HepG2 (cell line): Measurements from ENCODE around the gene ANKRD65. TPM values are rescaled to one million over a fixed set of nuclear protein-coding genes. Genes with fewer than 3 reads are reported as not detected.

ENCODE experiments used
- CENPX ChIP-seq: sonication (generic); formaldehyde crosslinking; IDR thresholded peaks from 2 replicates; pipeline ENCODE4 v1.9.0; 2021; ENCODE audit warnings: mild to moderate bottlenecking, missing genetic modification reagents, moderate library complexity
- FOXK1 ChIP-seq: sonication (generic); formaldehyde crosslinking; IDR thresholded peaks from 2 replicates; pipeline ENCODE4 v1.4.0; 2020; ENCODE audit warnings: low read depth, missing genetic modification reagents, borderline replicate concordance
- HBP1 ChIP-seq: IDR thresholded peaks from 2 replicates; pipeline ENCODE4 v1.6.1; 2016; ENCODE audit warnings: low read depth, control low read depth
- LRRFIP1 ChIP-seq: sonication (generic); formaldehyde crosslinking; conservative IDR thresholded peaks from 2 replicates; pipeline ENCODE4 v1.4.0; 2020; ENCODE audit warnings: missing genetic modification reagents
- MEIS1 ChIP-seq: sonication (generic); formaldehyde crosslinking; IDR thresholded peaks from 2 replicates; pipeline ENCODE4 v1.9.0; 2021; ENCODE audit warnings: mild to moderate bottlenecking, missing genetic modification reagents, moderate library complexity, borderline replicate concordance
- PITX1 ChIP-seq: sonication (generic); formaldehyde crosslinking; IDR thresholded peaks from 2 replicates; pipeline ENCODE4 v1.5.1; 2020; ENCODE audit warnings: mild to moderate bottlenecking, missing genetic modification reagents
- SP2 ChIP-seq: sonication (generic); formaldehyde crosslinking; IDR thresholded peaks from 2 replicates; pipeline ENCODE4 v1.5.1; 2020; ENCODE audit warnings: mild to moderate bottlenecking, missing genetic modification reagents
- TARDBP ChIP-seq: sonication (generic); formaldehyde crosslinking; IDR thresholded peaks from 2 replicates; pipeline ENCODE4 v1.8.0; 2022; ENCODE audit warnings: mild to moderate bottlenecking, missing genetic modification reagents
- TERF1 ChIP-seq: sonication (generic); formaldehyde crosslinking; IDR thresholded peaks from 2 replicates; pipeline ENCODE4 v1.8.0; 2022; ENCODE audit warnings: mild to moderate bottlenecking, missing genetic modification reagents, moderate library complexity
- ZBTB2 ChIP-seq: sonication (generic); formaldehyde crosslinking; IDR thresholded peaks from 2 replicates; pipeline ENCODE4 v1.8.0; 2022; ENCODE audit warnings: low read depth, missing genetic modification reagents
- ZNF18 ChIP-seq: sonication (generic); formaldehyde crosslinking; IDR thresholded peaks from 2 replicates; pipeline ENCODE4 v1.8.0; 2022; ENCODE audit warnings: mild to moderate bottlenecking, missing genetic modification reagents; ENCODE audit not compliant: insufficient replicate concordance
- ZNF281 ChIP-seq: sonication (generic); formaldehyde crosslinking; IDR thresholded peaks from 2 replicates; pipeline ENCODE4 v1.4.0; 2020; ENCODE audit warnings: missing genetic modification reagents, borderline replicate concordance
- ZNF354B ChIP-seq: sonication (generic); formaldehyde crosslinking; IDR thresholded peaks from 2 replicates; pipeline ENCODE4 v1.8.0; 2022; ENCODE audit warnings: mild to moderate bottlenecking, missing genetic modification reagents
- ZNF431 ChIP-seq: sonication (generic); formaldehyde crosslinking; IDR thresholded peaks from 2 replicates; pipeline ENCODE4 v1.9.0; 2022; ENCODE audit warnings: missing genetic modification reagents, low read depth, mild to moderate bottlenecking, borderline replicate concordance
- ZNF747 ChIP-seq: sonication (generic); formaldehyde crosslinking; IDR thresholded peaks from 2 replicates; pipeline ENCODE4 v1.8.1; 2023; ENCODE audit warnings: missing genetic modification reagents, mild to moderate bottlenecking, borderline replicate concordance
- polyA plus RNA-seq, 8 experiments: library from polyadenylated mRNA; depleted of rRNA in 3 of 8; stranded (reverse) in 7 of 8; unstranded in 1 of 8; fragments of >200 nt; fragmentation: Illumina TruSeq in 4 of 8; extraction: Trizol in 4 of 8; gene quantifications; 2 replicates each; pipeline versions ENCODE4 v1.2.1 to v1.2.3, GENCODE V29; 2011 to 2016; ENCODE audit warnings: low read depth in 4 of 8, missing spikeins in 1 of 8, mixed read lengths in 1 of 8; ENCODE audit not compliant: insufficient read depth in 1 of 8
- total RNA-seq, 5 experiments: library from RNA; depleted of rRNA; stranded (reverse); fragments of >200 nt; fragmentation: Illumina TruSeq; extraction: Trizol; gene quantifications; 2 replicates each; pipeline ENCODE4 v1.2.3, GENCODE V29; 2016; ENCODE audit warnings: low read depth in 1 of 5

The ANKRD65 gene
- total and polyA plus RNA-seq, 2 of the 13 experiments (the other 11 are each of a cell fraction or from before 2014, with no cell fraction given) = 12.1 to 30.1 TPM

DNA sequence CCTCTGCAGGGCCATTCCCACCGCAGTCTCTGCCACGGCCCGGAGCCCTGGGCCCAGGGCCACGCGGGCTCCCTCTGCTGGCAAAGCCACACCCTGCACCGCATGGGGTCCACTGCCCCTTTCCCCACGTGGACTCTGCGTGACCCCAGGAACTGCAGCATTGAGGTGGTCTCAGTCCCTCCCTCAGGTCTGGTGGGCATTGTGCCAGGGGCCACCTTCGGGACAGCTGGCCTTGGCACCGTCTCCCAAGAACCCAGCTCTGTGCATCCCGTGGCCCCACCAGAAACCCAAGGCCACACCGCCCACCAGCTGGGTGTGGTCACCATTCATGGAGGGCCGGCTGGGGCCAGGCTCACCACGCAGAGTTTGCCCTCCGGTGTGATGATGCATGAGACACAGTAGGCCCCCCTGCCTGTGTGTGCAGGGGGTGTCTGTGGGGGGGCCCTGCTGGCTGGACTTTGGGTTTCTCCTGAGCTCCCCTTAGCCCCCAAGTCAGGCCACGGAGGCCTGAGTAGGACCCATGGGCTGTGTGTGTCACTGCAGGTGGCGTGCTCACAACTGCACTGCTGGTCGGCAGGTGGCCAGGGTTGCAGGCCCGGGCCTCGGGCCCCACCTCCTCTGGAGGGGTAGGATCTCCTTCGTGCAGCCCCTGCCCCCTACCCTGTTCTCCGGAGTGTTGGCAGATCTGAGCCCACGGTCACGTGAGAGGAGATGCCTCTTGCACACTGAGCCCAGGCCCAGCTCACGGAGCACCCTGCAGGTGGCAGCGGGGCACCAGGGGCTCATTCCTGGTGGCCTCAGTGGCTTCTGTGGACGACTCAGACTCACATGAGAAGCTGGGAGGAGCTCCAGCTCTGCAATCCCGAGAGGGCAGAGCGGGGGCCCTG lies 20.2 kb upstream of the ANKRD65 start (continued):
- no peak; the same call in 1 of the 2 replicates for TF ChIP-seq HBP1 (CRISPR knock-in tag)
- no peak for TF ChIP-seq TERF1 (CRISPR knock-in tag)
- no peak for TF ChIP-seq ZBTB2 (CRISPR knock-in tag)
- peak; percentile 68; the same call in 1 of the 2 replicates for TF ChIP-seq ZNF431 (CRISPR knock-in tag)
- TF ChIP-seq ZNF281 (CRISPR knock-in tag) = 0 out of 2 replicates have a peak, but pooled peaks have one; percentile 5
- TF ChIP-seq SP2 (CRISPR knock-in tag) = peak; percentile 42; the same call in 1 of the 2 replicates
- no peak for TF ChIP-seq ZNF18 (CRISPR knock-in tag)
- TF ChIP-seq ZNF747 (CRISPR knock-in tag) = peak; percentile 63; the same call in 1 of the 2 replicates
- TF ChIP-seq LRRFIP1 (CRISPR knock-in tag) = no peak
- TF ChIP-seq CENPX (CRISPR knock-in tag) = no peak
- peak; percentile 72; the same call in 1 of the 2 replicates for TF ChIP-seq MEIS1 (CRISPR knock-in tag)
- TF ChIP-seq ZNF354B = no peak
- no peak; the same call in 1 of the 2 replicates for TF ChIP-seq PITX1 (CRISPR knock-in tag)
- peak; percentile 58; the same call in 1 of the 2 replicates for TF ChIP-seq TARDBP (CRISPR knock-in tag)
- TF ChIP-seq FOXK1 (CRISPR knock-in tag) = no peak
